Gastrocnemius medialis (tissue), 4 donors: ENCODE data around the gene HDAC10. TPM values are rescaled to one million over a fixed set of nuclear protein-coding genes. Genes with fewer than 3 reads are reported as not detected.

Experiments
- ATAC-seq, 2 donors: fragments of 150-250 bp; one replicate each; pipeline ENCODE4 v1.9.1; 2016
- DNase-seq, 2 donors: peaks; one replicate each; pipeline ENCODE4 v3.0.0-alpha.2; 2019
- H3K27ac ChIP-seq, 4 donors: fragments of 200-600 bp; sonication (generic); 1 replicate in 1 of 4; 2 replicates in 3 of 4; pipeline ENCODE4 v1.5.1; 2016 to 2018; ENCODE audit warnings: mild to moderate bottlenecking in 2 of 4, moderate library complexity in 1 of 4
- H3K27me3 ChIP-seq, 3 donors: fragments of 200-600 bp; sonication (generic) in 2 of 3; 1 replicate in 1 of 3; 2 replicates in 2 of 3; pipeline versions ENCODE4 v1.5.1 to v1.6.0; 2016 to 2019; ENCODE audit warnings: mild to moderate bottlenecking in 1 of 3, moderate library complexity in 1 of 3
- H3K36me3 ChIP-seq, 2 donors: fragments of 200-600 bp; sonication (generic) in 1 of 2; one replicate each; pipeline ENCODE4 v1.5.1; 2017 to 2018
- H3K4me1 ChIP-seq, 2 donors: fragments of 200-600 bp; sonication (generic) in 1 of 2; one replicate each; pipeline ENCODE4 v1.5.1; 2016 to 2017; ENCODE audit warnings: mild to moderate bottlenecking in 2 of 2
- H3K4me3 ChIP-seq, 4 donors: fragments of 200-600 bp; sonication (generic) in 3 of 4; 1 replicate in 1 of 4; 2 replicates in 3 of 4; pipeline ENCODE4 v1.5.1; 2016 to 2019; ENCODE audit warnings: mild to moderate bottlenecking in 2 of 4
- H3K9me3 ChIP-seq, 3 donors: fragments of 200-600 bp; sonication (generic) in 2 of 3; 1 replicate in 1 of 3; 2 replicates in 2 of 3; pipeline ENCODE4 v1.5.1; 2016 to 2019
- POLR2A ChIP-seq, 2 donors: fragments of 450-650 bp; IDR thresholded peaks; one replicate each; pipeline ENCODE4 v1.6.1; 2017; ENCODE audit warnings: antibody characterized with exemption in 2 of 2, mild to moderate bottlenecking in 2 of 2, moderate library complexity in 2 of 2
- in situ Hi-C, 4 donors: fragments of 200-750 bp; cut with MboI; loops; one replicate each; pipeline versions ENCODE4 v1.15.0 to v1.8.0; 2017; ENCODE audit warnings: low sequenced_read_pairs in 4 of 4
- intact Hi-C: fragments of 100-400 bp; cut with DNase I; formaldehyde crosslinking; loops from one replicate; pipeline ENCODE4 v1.15.1; 2023; ENCODE audit warnings: low total_unique reads
- total RNA-seq, 4 donors: library from RNA; depleted of rRNA; stranded (reverse); fragments of >200 nt; gene quantifications; one replicate each; pipeline versions ENCODE4 v1.1.0 to v1.2.3, GENCODE V29; 2016
- TF ChIP-seq, protein P1 (sequence below), 5 experiments: fragments of 450-650 bp in 3 of 5; fragments of 200-600 bp in 2 of 5; sonication (generic) in 2 of 5; IDR thresholded peaks in 4 of 5; conservative IDR thresholded peaks in 1 of 5; 1 replicate in 4 of 5; 2 replicates in 1 of 5; pipeline ENCODE4 v1.5.1; 2016 to 2019; ENCODE audit warnings: antibody characterized with exemption in 5 of 5, mild to moderate bottlenecking in 3 of 5, moderate library complexity in 3 of 5

The HDAC10 gene
- total RNA-seq, 4 donors from 2014 or later = 4.1 to 24.9 (median 8.6) TPM

DNA sequence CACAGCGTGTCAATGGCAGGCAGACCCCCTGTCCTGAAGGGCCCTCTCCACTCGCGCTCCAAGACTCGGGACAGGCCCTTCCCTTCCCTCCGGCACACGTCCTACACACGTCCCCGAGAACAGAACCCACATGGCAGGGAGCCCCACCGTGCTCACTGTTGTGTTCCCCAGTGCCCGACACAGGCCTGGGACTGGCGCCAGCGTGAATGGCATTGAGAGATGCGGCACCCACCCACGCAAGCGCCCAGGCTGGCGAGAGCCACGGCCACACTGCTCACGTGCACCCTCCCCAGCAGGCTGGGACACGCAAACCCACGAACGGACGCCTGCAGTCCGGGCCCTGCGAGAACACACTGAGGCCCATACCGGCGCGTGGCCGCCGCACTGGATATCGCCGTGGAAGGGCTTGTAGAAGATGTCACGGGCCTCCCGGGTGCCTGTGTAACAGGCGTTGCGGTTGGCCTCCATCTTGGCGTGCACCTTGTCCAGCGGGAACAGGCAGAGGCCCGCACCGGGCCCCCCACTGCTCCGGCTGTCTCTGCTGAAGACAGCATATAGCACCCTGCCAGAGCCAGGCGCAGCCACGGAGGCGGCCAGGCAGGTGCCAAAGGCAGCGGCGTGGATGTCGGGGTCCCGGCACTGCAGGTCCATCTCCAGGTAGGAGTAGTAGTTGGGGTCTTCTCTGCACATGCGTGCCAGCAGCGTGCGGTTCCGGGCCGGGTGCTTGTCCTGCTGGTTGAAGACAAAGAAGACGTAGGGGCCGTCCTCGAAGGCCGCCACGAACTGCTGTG, 38.3 kb upstream of the HDAC10 start:
- peaks cover 2 to 10% of the 10 kb centered on the region in 2 donors for H3K4me1 ChIP-seq
- no peaks in the 10 kb centered on the region for H3K9me3 ChIP-seq
- ATAC-seq (no peak), DNase-seq (no peak)
- H3K27me3 ChIP-seq = no peaks in the 10 kb centered on the region
- intact Hi-C loops = no loop called here
- in situ Hi-C loops = no loop called here
- H3K36me3 ChIP-seq = no peaks in the 10 kb centered on the region
- TF ChIP-seq, protein P1, sequence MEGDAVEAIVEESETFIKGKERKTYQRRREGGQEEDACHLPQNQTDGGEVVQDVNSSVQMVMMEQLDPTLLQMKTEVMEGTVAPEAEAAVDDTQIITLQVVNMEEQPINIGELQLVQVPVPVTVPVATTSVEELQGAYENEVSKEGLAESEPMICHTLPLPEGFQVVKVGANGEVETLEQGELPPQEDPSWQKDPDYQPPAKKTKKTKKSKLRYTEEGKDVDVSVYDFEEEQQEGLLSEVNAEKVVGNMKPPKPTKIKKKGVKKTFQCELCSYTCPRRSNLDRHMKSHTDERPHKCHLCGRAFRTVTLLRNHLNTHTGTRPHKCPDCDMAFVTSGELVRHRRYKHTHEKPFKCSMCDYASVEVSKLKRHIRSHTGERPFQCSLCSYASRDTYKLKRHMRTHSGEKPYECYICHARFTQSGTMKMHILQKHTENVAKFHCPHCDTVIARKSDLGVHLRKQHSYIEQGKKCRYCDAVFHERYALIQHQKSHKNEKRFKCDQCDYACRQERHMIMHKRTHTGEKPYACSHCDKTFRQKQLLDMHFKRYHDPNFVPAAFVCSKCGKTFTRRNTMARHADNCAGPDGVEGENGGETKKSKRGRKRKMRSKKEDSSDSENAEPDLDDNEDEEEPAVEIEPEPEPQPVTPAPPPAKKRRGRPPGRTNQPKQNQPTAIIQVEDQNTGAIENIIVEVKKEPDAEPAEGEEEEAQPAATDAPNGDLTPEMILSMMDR (IDR thresholded peaks at IDR 0.05 in 4 of 5, conservative IDR thresholded peaks at IDR 0.05 in 1 of 5) = no peak
- TF ChIP-seq POLR2A (IDR thresholded peaks at IDR 0.05) = no peak
- no peak overlapping the region for H3K27ac ChIP-seq
- no peak overlapping the region for H3K4me3 ChIP-seq

DNA sequence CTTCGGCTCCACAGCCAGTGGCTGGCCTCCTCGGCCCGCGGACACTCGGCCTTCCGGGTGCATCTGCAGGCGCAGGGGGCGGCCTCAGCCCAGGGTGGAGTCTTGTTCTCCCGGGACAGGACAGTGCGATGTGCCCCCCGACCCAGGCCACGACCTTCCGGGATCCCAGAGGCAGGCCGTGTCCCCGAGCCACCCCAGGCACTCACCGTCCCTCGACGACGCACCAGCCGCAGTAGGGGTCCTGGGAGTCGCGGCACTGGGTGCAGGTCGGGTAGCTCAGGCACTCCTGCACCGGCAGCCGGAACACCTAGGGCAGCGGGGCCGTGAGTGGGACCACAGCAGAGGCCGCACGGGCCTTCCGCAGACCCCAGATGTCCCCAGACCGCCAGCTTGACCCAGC, 36.7 kb upstream of the HDAC10 start:
- Histone ChIP-seq H3K27me3 (no peaks in the 10 kb centered on the region), H3K4me1 (no peaks in the 10 kb centered on the region), H3K4me3 (no peak overlapping the region), H3K36me3 (no peaks in the 10 kb centered on the region), H3K9me3 (no peaks in the 10 kb centered on the region), H3K27ac (no peak overlapping the region)
- no peak for DNase-seq
- intact Hi-C loops (no loop called here), in situ Hi-C loops (no loop called here)
- TF ChIP-seq POLR2A (IDR thresholded peaks at IDR 0.05) = no peak
- TF ChIP-seq, protein P1 (IDR thresholded peaks at IDR 0.05 in 4 of 5, conservative IDR thresholded peaks at IDR 0.05 in 1 of 5) = no peak
- no peak for ATAC-seq

DNA sequence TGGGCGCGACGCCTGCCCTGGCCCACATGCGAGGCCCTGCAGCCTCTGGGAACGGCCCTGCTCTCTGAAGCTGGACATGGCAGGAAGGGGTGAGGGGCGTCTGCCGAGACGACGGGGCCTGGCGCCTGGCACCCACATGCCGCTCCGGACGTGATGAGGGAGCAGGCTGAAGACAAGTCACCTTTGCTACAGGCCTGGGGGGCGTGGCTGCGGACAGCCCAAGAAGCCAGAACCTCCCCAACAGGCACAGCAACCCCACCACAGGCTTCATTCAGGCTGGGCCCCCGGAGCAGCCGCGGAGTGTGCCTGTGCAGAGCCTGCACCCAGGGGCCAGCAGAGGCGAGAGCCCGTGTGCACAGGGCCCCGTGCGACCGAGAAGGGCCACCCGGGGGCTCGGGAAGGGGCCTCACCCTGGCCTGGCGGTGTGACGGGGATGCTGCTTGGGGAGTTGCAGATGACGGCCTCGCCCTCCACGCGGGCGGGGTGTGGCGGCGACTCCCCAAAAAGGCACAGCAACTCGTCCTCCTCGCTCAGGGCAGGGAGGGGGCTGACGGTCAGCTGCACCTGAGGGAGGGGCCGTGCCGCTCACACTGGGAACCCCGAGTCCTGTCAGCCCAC, 35.7 kb upstream of the HDAC10 start:
- TF ChIP-seq, protein P1 (IDR thresholded peaks at IDR 0.05 in 4 of 5, conservative IDR thresholded peaks at IDR 0.05 in 1 of 5) = no peak
- TF ChIP-seq POLR2A (IDR thresholded peaks at IDR 0.05) = no peak
- DNase-seq (no peak), ATAC-seq (no peak)
- H3K36me3 ChIP-seq = no peaks in the 10 kb centered on the region
- intact Hi-C loops = no loop called here
- no peaks in the 10 kb centered on the region for H3K9me3 ChIP-seq
- no peaks in the 10 kb centered on the region for H3K27me3 ChIP-seq
- H3K4me1 ChIP-seq = no peaks in the 10 kb centered on the region
- no peak overlapping the region for H3K27ac ChIP-seq
- H3K4me3 ChIP-seq = no peak overlapping the region
- in situ Hi-C loops = no loop called here

DNA sequence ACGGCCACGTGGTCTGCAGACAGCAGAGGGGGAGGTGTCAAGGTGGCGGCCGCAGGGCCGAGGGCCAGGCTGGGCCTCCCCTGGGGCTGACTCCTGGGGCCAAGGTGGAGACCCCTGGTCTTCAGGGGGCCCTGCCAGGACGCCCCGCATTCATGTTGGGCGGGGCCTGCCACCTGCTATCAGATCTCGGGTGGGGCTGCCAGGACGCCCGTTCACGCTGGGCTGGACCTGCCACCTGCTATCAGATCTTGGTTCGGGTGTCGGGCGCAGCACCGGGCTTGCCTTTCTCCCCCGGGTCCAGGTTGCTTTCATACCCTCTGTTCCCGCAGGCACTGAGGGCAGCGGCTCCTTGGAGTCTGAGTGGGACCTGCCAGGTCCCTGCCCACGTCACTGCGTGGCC, 35.2 kb upstream of the HDAC10 start:
- no peak for ATAC-seq

More for the DNA sequence above, 35.2 kb upstream of the HDAC10 start:
- intact Hi-C loops (no loop called here), in situ Hi-C loops (no loop called here)
- Histone ChIP-seq H3K4me1 (no peaks in the 10 kb centered on the region), H3K36me3 (peaks cover 0 to 1% of the 10 kb centered on the region in 2 donors), H3K9me3 (no peaks in the 10 kb centered on the region), H3K4me3 (no peak overlapping the region), H3K27me3 (no peaks in the 10 kb centered on the region), H3K27ac (no peak overlapping the region)
- DNase-seq = no peak
- no peak for TF ChIP-seq POLR2A (IDR thresholded peaks at IDR 0.05)
- TF ChIP-seq, protein P1 (IDR thresholded peaks at IDR 0.05 in 4 of 5, conservative IDR thresholded peaks at IDR 0.05 in 1 of 5) = no peak
